SH-SY5Y (cell line): ENCODE measurements around the gene PLCZ1.

Experiments used
- GATA2 ChIP-seq: IDR thresholded peaks from 2 replicates; pipeline ENCODE4 v1.6.1; 2011; ENCODE audit warnings: mild to moderate bottlenecking, low read depth, low read length
- GATA3 ChIP-seq: IDR thresholded peaks from 2 replicates; pipeline ENCODE4 v1.6.1; 2011; ENCODE audit warnings: low read depth, mild to moderate bottlenecking, low read length, moderate library complexity

- TF ChIP-seq GATA2 (no peak), GATA3 (no peak)
Observed at GRCh38 chr12:18653465-18653864, 84.3 kb downstream of the PLCZ1 start.
